GM21576 (cell line): ENCODE data around the gene ARPC2.
"Not testable (repeated sequence)": the region's sequence is repeated elsewhere in the genome, so short reads cannot be mapped to it uniquely, and the experiment has no call there.

ENCODE experiments used
- ATAC-seq: cut with Tn5 transposase; IDR thresholded peaks from one replicate; pipeline ENCODE4 v1.9.1; 2021; ENCODE audit warnings: mild to moderate bottlenecking, moderate library complexity; ENCODE audit not compliant: unreplicated experiment

ARPC2 gene

GRCh38 chr2:218269900-218270720, 53.1 kb downstream of the ARPC2 start, which contains the start of the genes AAMP and PNKD:
Gene AAMP (minus strand): TSS chr2:218270137. CDS start chr2:218270086, 51 bp downstream.
Gene PNKD (plus strand): TSS chr2:218270519. CDS start chr2:218270536, 17 bp downstream.
- peak; percentile 89 for ATAC-seq

GRCh38 chr2:218270721-218271486, 53.9 kb downstream of the ARPC2 start:
- ATAC-seq = no peak

- ATAC-seq = no peak
Observed at GRCh38 chr2:218271487-218271797, 54.5 kb downstream of the ARPC2 start.

- no peak for ATAC-seq
Observed at GRCh38 chr2:218271865-218272530, 55.0 kb downstream of the ARPC2 start.

DNA sequence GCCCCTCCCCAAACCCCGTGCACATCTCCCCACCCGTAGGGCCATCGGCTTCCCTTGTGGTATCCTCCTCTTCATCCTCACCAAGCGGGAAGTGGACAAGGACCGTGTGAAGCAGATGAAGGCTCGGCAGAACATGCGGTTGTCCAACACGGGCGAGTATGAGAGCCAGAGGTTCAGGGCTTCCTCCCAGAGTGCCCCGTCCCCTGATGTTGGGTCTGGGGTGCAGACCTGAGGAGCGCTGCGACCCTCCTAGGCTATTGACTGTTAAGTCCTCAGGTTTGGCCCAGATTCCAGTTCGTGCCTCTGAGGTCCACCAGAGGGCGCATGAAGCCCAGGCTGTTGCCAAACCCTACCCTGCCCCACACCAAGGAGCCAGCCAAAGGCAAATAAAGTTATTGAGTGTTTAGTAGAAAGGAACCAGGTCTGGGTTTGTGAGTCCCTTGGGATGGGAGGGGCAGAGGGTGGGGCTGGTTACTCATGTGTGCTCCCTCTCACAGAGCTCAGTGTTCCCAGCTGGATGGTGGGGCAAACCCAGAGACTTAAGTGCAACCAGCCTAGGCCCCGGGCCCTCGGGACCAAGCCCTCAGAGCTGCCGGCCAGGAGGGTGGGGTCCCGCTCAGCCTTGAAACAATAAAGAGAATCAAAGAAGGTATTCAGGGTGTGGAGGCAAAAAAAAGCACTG, 55.7 kb downstream of the ARPC2 start:
- ATAC-seq = no peak

GRCh38 chr2:218273214-218273907, 56.4 kb downstream of the ARPC2 start:
- not testable (repeated sequence) for ATAC-seq

- ATAC-seq = no peak
Observed at GRCh38 chr2:218273908-218274249, 56.9 kb downstream of the ARPC2 start.

GRCh38 chr2:218274586-218274985, 57.6 kb downstream of the ARPC2 start:
- no peak for ATAC-seq

GRCh38 chr2:218275371-218276072, 58.5 kb downstream of the ARPC2 start:
- ATAC-seq = no peak

DNA sequence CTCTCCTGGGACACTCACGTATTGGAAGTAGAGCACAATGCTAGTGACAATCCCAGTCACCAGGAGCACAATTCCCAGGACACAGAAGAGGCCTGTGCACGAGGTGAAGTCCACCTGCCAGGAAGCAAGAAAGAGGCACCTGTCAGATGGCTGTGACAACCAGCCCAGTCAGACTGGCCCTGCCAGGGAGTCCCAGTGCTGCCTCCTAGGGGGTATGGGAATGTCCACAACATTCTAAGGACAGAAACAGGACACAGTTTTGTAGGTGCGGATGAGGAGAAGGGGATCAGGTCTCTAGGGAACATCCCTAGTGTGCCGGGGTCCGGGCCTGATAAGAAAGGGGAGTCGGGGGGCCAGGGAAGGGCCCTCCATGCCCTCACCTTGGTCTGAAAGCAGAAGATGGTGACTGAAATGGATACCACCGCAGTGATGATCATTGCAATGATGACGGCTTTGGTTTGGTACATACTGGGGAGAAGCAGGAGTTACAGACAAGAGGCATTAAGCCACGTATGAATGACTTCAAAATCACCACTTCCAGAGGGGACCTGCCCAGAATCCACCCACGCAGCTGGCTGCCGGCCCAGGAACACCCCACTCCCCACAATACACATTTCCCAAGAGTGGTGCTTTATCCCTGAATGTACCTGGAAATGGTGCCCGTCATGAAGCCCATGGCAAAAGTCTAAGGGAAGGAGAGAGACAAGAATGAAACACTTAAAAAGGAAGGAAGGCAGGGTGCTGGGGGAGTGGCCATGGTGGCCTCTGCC, 60.2 kb downstream of the ARPC2 start:
- ATAC-seq = no peak

- no peak for ATAC-seq
Observed at GRCh38 chr2:218277921-218278320, 60.9 kb downstream of the ARPC2 start.

DNA sequence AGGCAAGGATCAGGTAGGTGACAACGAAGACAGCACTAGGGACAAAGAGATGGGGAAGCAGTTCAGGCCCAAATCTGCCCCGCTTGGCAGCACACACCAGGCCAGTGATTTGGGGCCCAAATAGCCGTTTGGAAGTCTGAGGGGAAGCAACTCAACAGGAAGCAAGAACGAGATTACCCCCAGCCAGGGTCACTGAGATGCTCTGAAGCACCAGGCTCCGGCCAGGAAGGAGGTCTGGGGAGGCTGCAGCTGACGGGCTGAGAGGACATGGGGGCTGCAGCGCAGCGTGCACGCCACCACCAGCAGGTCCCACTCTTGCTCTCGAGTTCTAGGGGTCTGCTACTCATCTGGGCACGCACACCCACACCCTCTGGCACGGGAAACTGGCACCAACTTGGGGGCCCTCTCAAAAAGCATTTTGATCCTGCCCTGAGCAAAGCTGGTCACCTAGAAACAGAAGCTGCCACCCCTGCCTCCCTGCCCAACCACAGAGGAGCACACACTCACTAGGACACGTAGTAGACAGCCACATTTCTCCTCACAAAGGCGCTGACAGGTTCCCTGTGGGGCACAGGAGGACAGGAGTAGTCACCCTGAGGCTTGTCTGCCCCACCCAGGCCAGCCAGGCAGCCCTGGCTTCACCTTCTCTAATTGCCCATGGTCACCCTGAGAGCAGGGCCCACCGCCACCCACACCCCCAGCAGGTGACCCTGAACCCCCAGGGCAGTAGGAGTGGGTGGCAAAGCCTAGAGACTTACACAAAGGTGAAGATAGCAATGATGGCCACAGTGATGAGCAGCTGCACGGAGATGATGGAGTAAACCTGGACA, 61.8 kb downstream of the ARPC2 start:
- no peak for ATAC-seq

GRCh38 chr2:218280260-218280870, 63.4 kb downstream of the ARPC2 start:
- ATAC-seq = no peak

DNA sequence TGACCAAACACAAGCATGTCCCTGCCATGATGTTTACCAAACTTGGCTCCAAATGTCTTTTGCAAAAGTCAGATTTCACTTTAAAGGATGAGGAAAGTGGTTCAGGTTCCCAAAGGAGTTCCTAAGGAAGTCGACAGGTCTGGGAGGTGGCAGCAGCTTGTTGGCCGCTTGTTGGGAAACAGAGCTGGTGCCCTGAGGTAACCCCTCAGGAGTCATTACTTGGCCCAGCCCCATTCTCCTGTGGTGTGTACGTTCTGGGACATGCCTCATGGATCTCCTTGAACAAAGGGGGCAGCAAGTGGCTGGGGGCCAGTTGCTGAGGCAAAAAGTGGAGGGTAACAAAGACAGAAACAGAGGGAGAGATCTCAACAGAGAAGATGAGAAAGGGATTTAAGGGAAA, 64.5 kb downstream of the ARPC2 start:
- no peak for ATAC-seq

DNA sequence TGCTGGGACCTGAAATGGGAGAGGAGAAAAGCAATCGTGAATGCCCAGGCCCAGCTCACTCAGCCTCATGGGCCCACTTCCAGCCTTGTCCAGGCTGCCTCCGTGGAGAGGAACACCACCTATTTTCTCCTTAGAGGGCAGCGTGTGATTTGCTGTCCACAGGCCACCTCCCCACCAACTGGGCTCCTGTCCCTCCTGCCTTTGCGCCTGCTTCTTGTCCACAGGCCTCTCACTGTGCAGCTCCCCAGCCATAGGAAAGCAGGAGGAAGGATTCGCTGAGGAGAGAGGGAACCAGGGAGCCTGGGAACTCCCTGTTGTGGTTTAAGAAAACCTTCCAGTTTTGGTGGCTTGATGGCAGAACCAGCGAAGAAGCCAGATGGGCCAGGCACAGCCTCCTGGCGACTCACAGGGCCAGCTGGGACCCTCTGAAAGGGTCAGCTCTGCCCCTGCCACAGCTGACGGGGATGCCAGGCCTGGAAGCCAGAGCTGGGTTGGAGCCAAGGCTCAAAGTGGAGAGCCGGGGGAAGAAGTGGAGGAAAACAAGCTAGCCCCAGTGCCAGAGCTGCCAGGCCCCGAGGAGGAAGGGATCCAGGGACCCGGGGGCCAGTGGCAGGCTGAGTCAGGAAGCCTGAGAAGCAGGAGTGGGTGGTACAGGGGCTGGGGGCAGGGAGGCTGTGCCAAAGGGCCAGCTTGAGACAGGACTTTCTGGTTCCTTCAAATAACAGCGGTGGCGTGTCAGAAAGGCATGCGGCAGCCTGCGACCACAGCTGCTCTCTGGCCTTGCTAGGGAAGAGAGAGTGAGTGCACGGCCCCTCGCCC, 65.4 kb downstream of the ARPC2 start:
- ATAC-seq = no peak

DNA sequence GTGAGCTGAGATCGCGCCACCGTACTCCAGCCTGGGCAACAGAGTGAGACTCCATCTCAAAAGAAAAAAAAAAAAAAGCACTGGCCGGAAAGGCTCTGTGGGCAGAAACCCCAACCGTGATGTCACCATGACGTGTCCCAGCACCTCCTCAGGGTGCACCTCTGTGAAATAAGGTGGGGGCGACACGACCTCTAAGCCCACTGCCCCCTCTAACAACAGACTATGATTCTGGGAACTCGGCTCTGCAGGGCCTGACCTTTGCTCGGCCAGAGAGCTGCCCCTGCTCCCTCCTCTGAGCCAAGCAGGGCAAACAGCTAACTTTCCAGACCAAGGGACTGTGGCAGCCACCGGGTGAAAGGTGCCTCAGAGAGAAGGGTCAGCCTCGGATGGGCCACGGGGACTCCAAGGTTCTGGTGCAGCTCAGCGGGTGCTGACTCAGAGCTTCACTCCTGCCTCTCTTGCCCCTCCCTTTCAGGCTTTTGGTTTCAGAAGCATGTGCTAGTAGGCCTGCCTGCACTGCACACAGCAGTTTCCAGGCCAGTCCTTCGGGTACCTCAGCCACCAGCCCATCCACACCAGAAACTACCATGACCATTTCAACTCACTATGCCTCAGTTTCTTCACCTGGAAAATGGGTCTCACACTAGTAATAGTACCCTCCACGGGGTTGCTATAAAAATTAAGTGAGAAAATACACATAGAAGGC, 67.3 kb downstream of the ARPC2 start:
- ATAC-seq = peak; percentile 39
